Nephron (organoid): ENCODE measurements around the gene PARVA.

Source experiments
- H3K27ac Mint-ChIP-seq, 3 experiments: 2 replicates each; pipeline ENCODE4 v1.8.0; 2020; ENCODE audit warnings: mixed read lengths in 3 of 3, mild to moderate bottlenecking in 2 of 3, moderate library complexity in 1 of 3
- H3K27me3 Mint-ChIP-seq: 2 replicates; pipeline ENCODE4 v1.8.0; 2021; ENCODE audit warnings: low read depth, mild to moderate bottlenecking, moderate library complexity, mixed read lengths
- H3K36me3 Mint-ChIP-seq: 2 replicates; pipeline ENCODE4 v1.8.0; 2020; ENCODE audit warnings: low read depth, mixed read lengths
- H3K4me1 Mint-ChIP-seq: 2 replicates; pipeline ENCODE4 v1.8.0; 2020; ENCODE audit warnings: mixed read lengths
- H3K4me3 Mint-ChIP-seq, 3 experiments: 2 replicates each; pipeline ENCODE4 v1.8.0; 2020; ENCODE audit warnings: mild to moderate bottlenecking in 3 of 3, mixed read lengths in 3 of 3, moderate library complexity in 2 of 3
- H3K9me3 Mint-ChIP-seq: 2 replicates; pipeline ENCODE4 v1.8.0; 2020; ENCODE audit warnings: mixed read lengths
- CTCF ChIP-seq, 3 experiments: fragments of 200-600 bp; sonication (generic); IDR thresholded peaks; one replicate each; pipeline ENCODE4 v1.5.0; 2021; ENCODE audit warnings: antibody characterized with exemption in 3 of 3; ENCODE audit not compliant: unreplicated experiment in 3 of 3

The PARVA gene

GRCh38 chr11:12375720-12376119 lies 1.7 kb upstream of the PARVA start:
- H3K27ac Mint-ChIP-seq: peak overlapping the region; percentile 89 to 96 (median 90)
- H3K9me3 Mint-ChIP-seq: peaks cover 3% of the 10 kb centered on the region
- H3K36me3 Mint-ChIP-seq: peaks cover 6% of the 10 kb centered on the region
- peak overlapping the region; percentile 84 to 89 (median 88) for H3K4me3 Mint-ChIP-seq
- no peak for TF ChIP-seq CTCF (IDR thresholded peaks at IDR 0.05; ENCODE audit: unreplicated experiment in 3 of 3)
- H3K27me3 Mint-ChIP-seq: no peaks in the 10 kb centered on the region
- H3K4me1 Mint-ChIP-seq: peaks cover 49% of the 10 kb centered on the region

- peak overlapping the region; percentile 89 to 96 (median 90) for H3K27ac Mint-ChIP-seq
- peak overlapping the region; percentile 84 to 89 (median 88) for H3K4me3 Mint-ChIP-seq
- H3K36me3 Mint-ChIP-seq: peaks cover 11% of the 10 kb centered on the region
- no peaks in the 10 kb centered on the region for H3K27me3 Mint-ChIP-seq
- H3K9me3 Mint-ChIP-seq: no peaks in the 10 kb centered on the region
- H3K4me1 Mint-ChIP-seq: peaks cover 56% of the 10 kb centered on the region
- TF ChIP-seq CTCF (IDR thresholded peaks at IDR 0.05; ENCODE audit: unreplicated experiment in 3 of 3): no peak
These were observed 901 bp upstream of the PARVA start for GRCh38 chr11:12376259-12377081.

- Mint-ChIP-seq H3K27me3 (no peaks in the 10 kb centered on the region), H3K9me3 (no peaks in the 10 kb centered on the region), H3K36me3 (peaks cover 11% of the 10 kb centered on the region), H3K27ac (peak overlapping the region; percentile 96 to 99 (median 99)), H3K4me1 (peaks cover 56% of the 10 kb centered on the region), H3K4me3 (peak overlapping the region; percentile 99 to 100 (median 99))
- peak in 1 of 3 experiments; percentile 24 for TF ChIP-seq CTCF (IDR thresholded peaks at IDR 0.05; ENCODE audit: unreplicated experiment in 3 of 3)
These were observed 638 bp downstream of the PARVA start for GRCh38 chr11:12377824-12378593.

- Mint-ChIP-seq H3K27me3 (no peaks in the 10 kb centered on the region), H3K4me3 (peak overlapping the region in 2 of 3 experiments; percentile 39 to 99), H3K36me3 (peaks cover 20% of the 10 kb centered on the region), H3K4me1 (peaks cover 55% of the 10 kb centered on the region), H3K9me3 (no peaks in the 10 kb centered on the region), H3K27ac (peak overlapping the region; percentile 10 to 96 (median 35))
- TF ChIP-seq CTCF (IDR thresholded peaks at IDR 0.05; ENCODE audit: unreplicated experiment in 3 of 3): no peak
These were observed 3.4 kb downstream of the PARVA start for GRCh38 chr11:12380565-12381325.

GRCh38 chr11:12381875-12382274 lies 4.5 kb downstream of the PARVA start:
- TF ChIP-seq CTCF (IDR thresholded peaks at IDR 0.05; ENCODE audit: unreplicated experiment in 3 of 3): no peak
- Mint-ChIP-seq H3K4me1 (peaks cover 55% of the 10 kb centered on the region), H3K4me3 (no peak overlapping the region), H3K36me3 (peaks cover 26% of the 10 kb centered on the region), H3K27ac (no peak overlapping the region), H3K27me3 (no peaks in the 10 kb centered on the region), H3K9me3 (no peaks in the 10 kb centered on the region)
